Mucosa of gallbladder (tissue), 1 donor: ENCODE measurements around the gene SMARCA4. TPM values are rescaled to one million over a fixed set of nuclear protein-coding genes. Genes with fewer than 3 reads are reported as not detected.
"Not testable (repeated sequence)": the region's sequence is repeated elsewhere in the genome, so short reads cannot be mapped to it uniquely, and the experiment has no call there.

Experiments used
- DNase-seq: peaks from one replicate; pipeline ENCODE4 v3.0.0-alpha.2; 2020; ENCODE audit warnings: low spot score
- total RNA-seq: library from RNA; stranded (reverse); gene quantifications from one replicate; pipeline ENCODE4 v1.2.1, GENCODE V29; 2021
- donor health status: DM: no; HTN: no; CAD: no.

Gene SMARCA4
- total RNA-seq, 1 donor from 2014 or later: 95.5 TPM

- DNase-seq: no peak
Measured at GRCh38 chr19:11066326-11066725, 105.5 kb downstream of the SMARCA4 start.

GRCh38 chr19:11067356-11068113 lies 106.7 kb downstream of the SMARCA4 start:
- no peak for DNase-seq

DNA sequence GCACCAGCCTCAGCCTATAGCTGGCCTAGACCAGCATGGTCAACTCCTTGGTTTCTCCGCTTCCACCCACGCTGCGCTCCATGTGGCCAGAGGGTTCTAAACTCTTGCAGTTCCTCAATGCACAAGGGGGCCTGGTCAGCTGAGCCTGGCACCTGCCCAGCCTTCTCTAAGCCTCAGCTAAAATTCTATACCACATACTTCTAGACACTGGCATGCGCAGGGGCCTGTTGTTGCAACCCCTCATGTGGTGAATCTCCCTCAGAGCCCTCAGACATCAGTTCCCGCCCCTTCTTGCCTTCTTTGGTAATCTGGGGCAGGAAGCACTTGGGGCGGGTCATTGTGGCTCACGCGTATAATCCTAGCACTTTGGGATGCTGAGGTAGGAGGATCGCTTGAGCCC lies 108.7 kb downstream of the SMARCA4 start:
- no peak for DNase-seq

GRCh38 chr19:11070123-11070522 lies 109.3 kb downstream of the SMARCA4 start:
- DNase-seq: no peak

- no peak for DNase-seq
Measured at GRCh38 chr19:11073568-11073967, 112.7 kb downstream of the SMARCA4 start.

GRCh38 chr19:11076792-11077191 lies 116.0 kb downstream of the SMARCA4 start:
- not testable (repeated sequence) for DNase-seq

DNA sequence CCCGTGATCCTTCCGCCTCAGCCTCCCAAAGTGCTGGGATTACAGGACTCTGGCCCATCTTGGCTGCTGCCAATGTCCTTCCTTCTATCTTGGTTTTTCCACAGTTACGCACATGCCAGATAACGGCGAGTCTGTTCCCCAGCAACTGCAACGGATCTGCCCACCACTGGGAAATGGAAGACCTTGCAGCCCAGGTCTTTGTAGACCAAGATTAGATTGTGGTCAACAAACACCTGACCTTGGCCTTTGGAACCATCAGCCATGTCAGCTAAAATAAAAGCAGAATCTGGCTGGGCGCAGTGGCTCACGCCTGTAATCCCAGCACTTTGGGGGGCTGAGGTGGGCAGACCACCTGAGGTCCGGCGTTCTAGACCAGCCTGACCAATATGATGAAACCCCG lies 118.1 kb downstream of the SMARCA4 start:
- DNase-seq: no peak

GRCh38 chr19:11079999-11080398 lies 119.2 kb downstream of the SMARCA4 start:
- no peak for DNase-seq

DNA sequence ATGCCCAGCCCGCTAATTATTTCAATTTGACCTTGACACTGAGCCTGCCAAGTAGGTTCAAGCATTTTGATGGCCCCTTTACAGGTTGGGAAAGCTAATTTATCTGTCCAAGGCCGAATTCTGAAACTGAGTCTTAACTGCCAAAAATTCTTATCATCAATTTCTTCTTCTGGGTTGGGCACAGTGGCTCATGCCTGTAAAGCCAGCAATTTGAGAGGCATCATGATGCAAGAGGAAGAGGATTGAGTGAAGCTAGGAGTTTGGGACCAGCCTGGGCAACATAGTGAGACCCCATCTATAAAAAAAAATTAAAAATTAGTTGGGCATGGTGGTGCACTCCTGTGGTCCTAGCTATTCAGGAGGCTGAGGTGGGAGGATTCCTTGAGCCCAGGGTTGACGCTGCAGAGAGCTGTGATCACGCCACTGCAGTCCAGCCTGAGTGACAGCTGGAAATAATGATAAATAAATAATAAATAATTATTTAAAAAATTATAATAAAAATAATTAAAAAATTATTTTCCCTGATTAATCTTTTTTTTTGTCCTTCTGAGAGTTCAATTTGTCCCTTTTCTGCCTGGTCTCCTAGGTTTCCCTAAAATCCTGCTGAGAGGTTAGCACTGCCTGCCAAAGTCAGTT lies 127.2 kb downstream of the SMARCA4 start:
- no peak for DNase-seq

DNA sequence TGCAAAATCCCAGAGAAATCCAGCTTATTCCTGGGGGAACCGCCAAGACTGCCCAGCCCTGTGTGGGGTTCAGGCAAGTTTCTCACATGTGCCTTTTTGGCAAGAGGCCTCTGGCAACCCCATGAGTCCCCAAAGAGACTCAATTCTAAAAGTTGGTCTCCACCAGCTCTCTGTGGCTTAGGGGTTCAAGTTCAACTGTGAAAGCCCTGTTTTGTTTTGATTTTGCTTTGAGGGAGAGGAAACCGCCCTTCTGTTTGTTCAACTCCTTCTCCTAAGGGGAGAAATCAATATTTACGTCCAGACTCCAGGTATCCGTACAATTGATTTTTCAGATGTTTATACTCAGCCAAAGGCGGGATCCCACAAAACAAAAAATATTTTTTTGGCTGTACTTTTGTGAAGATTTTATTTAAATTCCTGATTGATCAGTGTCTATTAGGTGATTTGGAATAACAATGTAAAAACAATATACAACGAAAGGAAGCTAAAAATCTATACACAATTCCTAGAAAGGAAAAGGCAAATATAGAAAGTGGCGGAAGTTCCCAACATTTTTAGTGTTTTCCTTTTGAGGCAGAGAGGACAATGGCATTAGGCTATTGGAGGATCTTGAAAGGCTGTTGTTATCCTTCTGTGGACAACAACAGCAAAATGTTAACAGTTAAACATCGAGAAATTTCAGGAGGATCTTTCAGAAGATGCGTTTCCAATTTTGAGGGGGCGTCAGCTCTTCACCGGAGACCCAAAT lies 127.8 kb downstream of the SMARCA4 start:
- peak; percentile 55 for DNase-seq

- peak; percentile 89 for DNase-seq
Measured at GRCh38 chr19:11089254-11090013, 128.6 kb downstream of the SMARCA4 start, which contains the start of gene LDLR. Gene LDLR, plus strand, starts transcription at chr19:11089463. Its CDS starts 86 bp downstream, at chr19:11089549.

- DNase-seq: not testable (repeated sequence)
Measured at GRCh38 chr19:11090014-11090263, 129.1 kb downstream of the SMARCA4 start.

- peak; percentile 97 for DNase-seq
Measured at GRCh38 chr19:11090264-11090996, 129.6 kb downstream of the SMARCA4 start.

GRCh38 chr19:11090997-11091702 lies 130.3 kb downstream of the SMARCA4 start:
- no peak for DNase-seq

GRCh38 chr19:11091703-11092153 lies 130.9 kb downstream of the SMARCA4 start:
- DNase-seq: peak; percentile 38

GRCh38 chr19:11092181-11092538 lies 131.3 kb downstream of the SMARCA4 start:
- peak; percentile 29 for DNase-seq

DNA sequence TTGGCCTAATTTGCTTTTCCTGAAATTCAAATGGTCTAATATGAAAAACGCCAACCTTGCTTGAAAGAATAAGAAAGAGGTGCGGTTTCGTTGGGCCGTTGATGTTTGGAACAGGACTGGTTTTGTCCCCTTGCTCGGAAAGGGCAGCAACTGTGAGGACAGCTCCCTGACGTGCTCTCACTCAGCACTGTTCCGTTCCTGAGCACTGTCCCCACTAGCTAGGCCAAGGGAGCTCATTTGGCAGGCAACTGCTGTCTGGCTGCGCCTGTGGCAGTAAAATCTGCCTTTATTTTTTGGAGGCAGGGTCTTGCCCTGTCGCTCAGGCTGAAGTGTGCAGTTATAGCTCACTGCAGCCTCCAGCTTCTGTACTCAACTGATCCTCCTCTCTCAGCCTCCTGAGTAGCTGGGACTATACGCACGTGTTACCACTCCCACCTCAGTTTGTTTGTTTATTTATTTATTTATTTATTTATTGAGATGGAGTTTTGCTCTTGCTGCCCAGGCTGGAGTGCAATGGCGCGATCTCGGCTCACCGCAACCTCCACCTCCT lies 132.9 kb downstream of the SMARCA4 start:
- no peak for DNase-seq

DNA sequence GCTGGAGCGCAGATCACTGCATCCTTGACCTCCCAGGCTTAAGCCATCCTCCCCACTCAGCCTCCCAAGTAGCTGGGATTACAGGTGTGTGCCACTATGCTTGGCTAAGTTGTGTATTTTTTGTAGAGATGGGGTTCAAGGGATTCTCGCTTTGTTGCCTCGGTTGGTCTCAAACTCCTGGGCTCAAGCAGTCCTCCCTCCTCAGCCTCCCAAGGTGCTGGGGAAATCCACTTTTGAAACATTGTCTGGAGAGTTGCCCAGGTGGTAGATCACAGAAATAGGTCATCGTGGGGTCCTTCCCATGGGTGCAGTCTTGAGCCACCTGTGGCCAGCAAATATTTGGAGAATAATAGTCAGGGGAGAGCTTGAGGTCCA lies 133.7 kb downstream of the SMARCA4 start:
- DNase-seq: no peak

GRCh38 chr19:11096210-11096841 lies 135.5 kb downstream of the SMARCA4 start:
- DNase-seq: peak; percentile 44

GRCh38 chr19:11097367-11097766 lies 136.5 kb downstream of the SMARCA4 start:
- DNase-seq: not testable (repeated sequence)
